ENCODE data around the gene ATP8B3. TPM values are rescaled to one million over a fixed set of nuclear protein-coding genes. Genes with fewer than 3 reads are reported as not detected.

Gene ATP8B3
- polyA plus RNA-seq, 2 of the 4 experiments (the other 2 are of a cell fraction), result 2.7 to 3.9 TPM

- DNase-seq (ENCODE audit: low read depth in 1 of 2, low spot score in 1 of 2), result peak in 1 of 2 experiments; percentile 64
- no peak for TF ChIP-seq KDM1A (IDR thresholded peaks at IDR 0.05; ENCODE audit: low read depth)
- 0 out of 5 replicates have a peak, but pooled peaks have one; percentile 7 to 15 for TF ChIP-seq RAD21 (conservative IDR thresholded peaks at IDR 0.05 in 1 of 2, IDR thresholded peaks at IDR 0.05 in 1 of 2)
- no peak for TF ChIP-seq REST (IDR thresholded peaks at IDR 0.05)
- peak; percentile 64 for TF ChIP-seq CTCF (IDR thresholded peaks at IDR 0.05)
- no peak for TF ChIP-seq ZSCAN20 (CRISPR knock-in tag; IDR thresholded peaks at IDR 0.05)
- TF ChIP-seq CHD2 (IDR thresholded peaks at IDR 0.05; ENCODE audit: low read length, partially characterized antibody), result no peak
- TF ChIP-seq NPAS2 (CRISPR knock-in tag; IDR thresholded peaks at IDR 0.05; ENCODE audit: borderline replicate concordance), result no peak
- WGBS (ENCODE audit: missing lambda C conversion rate), result 19% methylated on average over 10 of the region's 23 CpGs
- H3K4me3 ChIP-seq, result no peak overlapping the region
- H3K4me2 ChIP-seq, result peak overlapping the region; percentile 34; the same call in 2 of the 3 replicates
- ChIA-PET POLR2A (interaction anchor here (0.6 kb wide), 1 partner anchor 9 kb away, joined by 3 read pairs; no protein-coding TSS in a partner anchor), CTCF (interaction anchor here (0.6 to 14.0 kb wide), 17 partner anchors 9 to 503 kb away, joined by 3 to 212 read pairs (median 3); no protein-coding TSS in a partner anchor)
- H3K9me3 ChIP-seq, result no peaks in the 10 kb centered on the region
- FAIRE-seq, result no peak
- no peaks in the 10 kb centered on the region for H3K4me1 ChIP-seq
- 0 out of 6 replicates have a peak overlapping the region, but pooled peaks of 1 of the 2 experiments have one; percentile 13 for H3K27ac ChIP-seq
- ATAC-seq, result peak; percentile 32 to 77; a peak in 5 of 6 replicates
Measured at GRCh38 chr19:1837625-1838105, 25.6 kb upstream of the ATP8B3 start.

GRCh38 chr19:1837222-1837565, 25.1 kb upstream of the ATP8B3 start:
- TF ChIP-seq ZC3H11A (IDR thresholded peaks at IDR 0.05) (no peak), REST (IDR thresholded peaks at IDR 0.05) (no peak), HOXA7 (CRISPR knock-in tag; IDR thresholded peaks at IDR 0.05) (no peak), SREBF2 (IDR thresholded peaks at IDR 0.05) (no peak), ELK1 (IDR thresholded peaks at IDR 0.05; ENCODE audit: low read depth, low read length) (no peak), ZSCAN20 (CRISPR knock-in tag; IDR thresholded peaks at IDR 0.05) (no peak), JUNB (IDR thresholded peaks at IDR 0.05) (no peak), SMC3 (IDR thresholded peaks at IDR 0.05) (no peak), RFX5 (IDR thresholded peaks at IDR 0.05) (no peak), MAFK (IDR thresholded peaks at IDR 0.05; ENCODE audit: partially characterized antibody) (no peak), FOSL2 (IDR thresholded peaks at IDR 0.05) (no peak), FOSL2 (CRISPR knock-in tag; IDR thresholded peaks at IDR 0.05) (no peak), HOXB13 (CRISPR knock-in tag; IDR thresholded peaks at IDR 0.05; ENCODE audit: low read depth) (no peak), CBX8 (IDR thresholded peaks at IDR 0.05) (no peak), RAD21 (conservative IDR thresholded peaks at IDR 0.05 in 1 of 2, IDR thresholded peaks at IDR 0.05 in 1 of 2) (no peak), ATOH8 (CRISPR knock-in tag; IDR thresholded peaks at IDR 0.05; ENCODE audit: low read depth) (no peak)
- ATAC-seq (no peak), DNase-seq (ENCODE audit: low read depth in 1 of 2, low spot score in 1 of 2) (no peak), FAIRE-seq (no peak)
- H3K4me2 ChIP-seq, result no peak overlapping the region; the same call in 2 of the 3 replicates
- H3K9me3 ChIP-seq, result no peaks in the 10 kb centered on the region
- no peak overlapping the region for H3K27ac ChIP-seq
- ChIA-PET CTCF (interaction anchor here (0.6 to 14.0 kb wide), 17 partner anchors 9 to 502 kb away, joined by 3 to 212 read pairs (median 3); no protein-coding TSS in a partner anchor), POLR2A (interaction anchor here (0.6 kb wide), 1 partner anchor 9 kb away, joined by 3 read pairs; no protein-coding TSS in a partner anchor)
- 76% methylated on average over 6 of the region's 11 CpGs for WGBS (ENCODE audit: missing lambda C conversion rate)
- no peaks in the 10 kb centered on the region for H3K4me1 ChIP-seq
- H3K4me3 ChIP-seq, result no peak overlapping the region
